GM21528 (cell line): ENCODE measurements around the gene KMT2C.
"Not testable (repeated sequence)": the region's sequence is repeated elsewhere in the genome, so short reads cannot be mapped to it uniquely, and the experiment has no call there.

ENCODE experiments used
- ATAC-seq: cut with Tn5 transposase; IDR thresholded peaks from one replicate; pipeline ENCODE4 v1.9.1; 2021; ENCODE audit warnings: mild to moderate bottlenecking, moderate library complexity; ENCODE audit not compliant: unreplicated experiment, low FRiP score

KMT2C gene

GRCh38 chr7:152328234-152328633, 107.6 kb downstream of the KMT2C start:
- ATAC-seq, result no peak

GRCh38 chr7:152315845-152316244, 120.0 kb downstream of the KMT2C start:
- ATAC-seq, result no peak

- no peak for ATAC-seq
Observed at GRCh38 chr7:152313831-152314604, 121.8 kb downstream of the KMT2C start.

GRCh38 chr7:152313217-152313616, 122.6 kb downstream of the KMT2C start:
- no peak for ATAC-seq

GRCh38 chr7:152312316-152312715, 123.5 kb downstream of the KMT2C start:
- ATAC-seq, result no peak

GRCh38 chr7:152307902-152308301, 127.9 kb downstream of the KMT2C start:
- no peak for ATAC-seq

GRCh38 chr7:152299542-152300143, 136.2 kb downstream of the KMT2C start:
- ATAC-seq, result not testable (repeated sequence)

GRCh38 chr7:152292897-152293296, 142.9 kb downstream of the KMT2C start:
- ATAC-seq, result no peak

- not testable (repeated sequence) for ATAC-seq
Observed at GRCh38 chr7:152286972-152287371, 148.8 kb downstream of the KMT2C start.

- ATAC-seq, result not testable (repeated sequence)
Observed at GRCh38 chr7:152286219-152286618, 149.6 kb downstream of the KMT2C start.

GRCh38 chr7:152284998-152285397, 150.8 kb downstream of the KMT2C start:
- not testable (repeated sequence) for ATAC-seq

GRCh38 chr7:152277687-152278086, 158.1 kb downstream of the KMT2C start:
- ATAC-seq, result not testable (repeated sequence)

- ATAC-seq, result not testable (repeated sequence)
Observed at GRCh38 chr7:152270427-152270826, 165.4 kb downstream of the KMT2C start.

- not testable (repeated sequence) for ATAC-seq
Observed at GRCh38 chr7:152266859-152267258, 168.9 kb downstream of the KMT2C start.

- ATAC-seq, result not testable (repeated sequence)
Observed at GRCh38 chr7:152264915-152265314, 170.9 kb downstream of the KMT2C start.

- ATAC-seq, result not testable (repeated sequence)
Observed at GRCh38 chr7:152262146-152262545, 173.7 kb downstream of the KMT2C start.

GRCh38 chr7:152259645-152260044, 176.2 kb downstream of the KMT2C start:
- ATAC-seq, result not testable (repeated sequence)

GRCh38 chr7:152247851-152248250, 188.0 kb downstream of the KMT2C start:
- not testable (repeated sequence) for ATAC-seq

GRCh38 chr7:152245417-152245816, 190.4 kb downstream of the KMT2C start:
- not testable (repeated sequence) for ATAC-seq

GRCh38 chr7:152243464-152243863, 192.3 kb downstream of the KMT2C start:
- not testable (repeated sequence) for ATAC-seq

GRCh38 chr7:152241301-152241700, 194.5 kb downstream of the KMT2C start:
- not testable (repeated sequence) for ATAC-seq

GRCh38 chr7:152236306-152236705, 199.5 kb downstream of the KMT2C start:
- not testable (repeated sequence) for ATAC-seq
